HG03039 (cell line): ENCODE data around the gene GPS1.

Source experiments
- ATAC-seq: cut with Tn5 transposase; IDR thresholded peaks from one replicate; pipeline ENCODE4 v1.9.1; 2021; ENCODE audit warnings: mild to moderate bottlenecking, moderate library complexity; ENCODE audit not compliant: unreplicated experiment

Gene GPS1

DNA sequence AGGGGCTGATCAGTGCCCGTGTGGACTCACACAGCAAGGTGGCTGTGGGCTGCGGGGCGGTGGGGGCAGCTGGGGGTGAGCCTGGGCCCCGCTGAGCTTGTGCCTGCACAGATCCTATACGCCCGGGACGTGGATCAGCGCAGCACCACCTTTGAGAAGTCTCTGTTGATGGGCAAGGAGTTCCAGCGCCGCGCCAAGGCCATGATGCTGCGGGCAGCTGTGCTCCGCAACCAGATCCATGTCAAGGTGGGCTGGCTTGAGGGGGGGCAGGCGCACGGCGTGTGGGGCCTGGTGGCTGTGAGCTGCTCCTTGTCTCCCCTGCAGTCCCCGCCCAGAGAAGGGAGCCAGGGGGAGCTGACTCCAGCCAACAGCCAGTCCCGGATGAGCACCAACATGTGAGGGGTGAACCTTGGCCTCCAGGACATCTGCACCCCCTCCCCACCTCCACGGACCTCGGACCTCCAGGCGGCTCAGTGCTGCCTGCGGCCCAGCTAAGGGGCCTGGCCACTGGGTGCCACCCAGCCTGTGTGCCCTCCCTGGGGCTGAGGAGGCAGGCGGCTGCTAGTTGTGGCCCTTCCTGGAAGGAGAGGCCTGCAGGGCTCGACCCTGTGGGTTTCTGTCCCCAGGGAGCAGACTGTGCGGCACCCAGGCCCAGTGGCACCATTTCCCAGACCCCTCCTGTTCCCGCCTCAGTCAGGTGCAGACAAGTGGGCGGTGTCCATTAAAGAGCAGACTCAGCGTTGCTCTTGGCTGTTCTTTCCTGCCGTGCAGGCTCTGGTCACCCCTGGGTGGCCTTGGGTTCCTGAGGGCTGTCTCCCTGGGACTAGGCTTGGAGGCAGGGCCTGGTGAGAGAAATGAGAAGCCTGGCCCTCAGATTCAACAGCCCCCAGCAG is 5.3 kb downstream of the GPS1 start:
- ATAC-seq: no peak

GRCh38 chr17:82058230-82058854 is 6.6 kb downstream of the GPS1 start:
- ATAC-seq: no peak

GRCh38 chr17:82058855-82059249 is 7.2 kb downstream of the GPS1 start:
- no peak for ATAC-seq

DNA sequence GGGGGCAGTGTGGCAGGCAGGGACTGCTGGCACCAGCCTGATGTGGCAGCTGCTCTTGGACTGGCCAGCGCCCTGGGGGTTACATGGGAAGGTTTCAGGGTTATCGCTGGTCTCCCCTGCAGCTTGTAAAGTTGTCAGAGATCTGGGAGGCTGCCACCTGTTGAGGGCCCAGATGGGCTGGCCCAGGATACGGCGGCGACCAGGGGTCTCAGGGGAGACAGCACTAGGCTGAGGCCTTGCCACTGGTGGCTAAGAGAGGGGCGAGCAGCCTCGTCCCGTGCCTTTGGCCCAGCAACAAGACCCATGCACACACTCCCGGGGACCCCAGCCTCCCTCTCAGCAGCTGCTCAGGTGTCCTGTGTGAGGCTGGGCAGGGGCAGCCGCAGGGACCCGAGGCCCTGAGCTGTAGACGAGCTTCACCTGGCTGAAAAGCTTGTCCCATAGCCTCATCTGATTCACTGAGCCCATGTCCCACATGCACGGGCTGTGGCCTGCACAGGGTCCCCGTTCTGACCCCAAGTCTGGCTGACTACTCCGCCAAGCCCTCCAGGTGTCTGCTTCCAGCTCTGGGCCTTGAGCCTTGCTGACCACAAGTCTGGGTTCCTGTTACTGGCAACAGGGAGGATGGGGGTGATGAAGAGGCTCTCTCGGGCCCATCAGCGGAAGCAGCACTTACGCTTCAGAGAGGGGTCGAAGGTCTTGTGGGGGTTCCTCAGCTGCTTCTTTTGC is 7.7 kb downstream of the GPS1 start:
- no peak for ATAC-seq

DNA sequence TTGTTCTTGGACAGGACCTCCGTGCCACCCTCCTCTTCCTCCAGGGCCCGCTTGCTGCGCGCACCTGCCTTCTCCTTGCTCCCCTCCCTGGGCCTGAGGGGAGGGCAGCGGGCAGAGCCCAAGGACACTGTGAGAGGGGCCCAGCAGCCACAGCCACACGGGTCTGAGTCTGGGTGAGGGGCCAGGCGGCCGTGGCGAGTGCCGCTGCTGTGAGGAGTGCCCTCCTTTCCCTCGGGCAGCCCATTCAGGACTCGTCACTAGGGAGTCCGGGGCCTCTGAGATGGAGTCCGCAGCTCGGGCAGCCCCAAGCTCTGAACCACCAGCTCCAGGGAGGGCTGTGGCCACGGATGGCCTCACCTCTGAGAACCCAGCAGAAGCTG is 8.3 kb downstream of the GPS1 start:
- no peak for ATAC-seq

DNA sequence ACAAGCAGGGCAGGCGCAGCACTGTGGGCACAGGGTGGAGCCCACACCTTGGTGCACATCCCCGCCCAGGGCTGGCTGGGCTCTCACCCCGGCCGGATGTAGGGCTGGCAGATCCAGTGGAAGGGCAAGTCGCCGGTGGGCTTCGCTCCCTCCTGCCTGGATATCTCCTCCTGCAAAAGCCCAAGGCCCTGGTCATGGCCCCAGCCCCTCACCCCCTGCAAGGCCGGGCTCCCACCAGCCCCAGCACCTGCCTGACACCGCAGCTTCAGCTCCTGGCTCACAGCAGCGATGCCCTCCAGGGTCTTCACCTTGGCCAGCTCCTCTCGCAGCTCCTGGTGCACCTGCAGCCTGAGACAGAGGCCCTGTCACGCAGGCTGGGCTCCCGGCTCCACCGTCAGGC is 8.9 kb downstream of the GPS1 start:
- no peak for ATAC-seq

- ATAC-seq: no peak
These were observed 9.6 kb downstream of the GPS1 start for GRCh38 chr17:82061047-82061925.

- ATAC-seq: no peak
These were observed 10.6 kb downstream of the GPS1 start for GRCh38 chr17:82062076-82062983.

DNA sequence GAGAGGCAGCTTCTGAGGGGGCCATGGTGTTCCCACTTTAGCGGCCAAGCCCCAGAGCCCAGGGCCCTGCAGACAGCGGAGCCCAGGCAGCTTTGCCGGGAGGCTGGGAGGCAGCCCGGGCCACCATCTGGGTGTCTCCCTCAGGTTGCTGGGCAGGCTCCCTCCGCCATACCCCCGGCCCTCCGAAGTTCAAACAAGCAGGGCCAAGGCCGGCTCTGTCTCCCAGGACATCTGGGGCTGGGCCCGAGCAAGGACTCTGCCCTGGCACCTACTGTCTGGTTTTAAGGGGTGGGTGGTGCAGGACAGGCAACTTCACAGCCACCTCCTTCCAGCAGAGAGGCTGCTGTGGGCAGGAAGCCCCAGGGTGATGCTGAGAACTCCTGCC is 11.3 kb downstream of the GPS1 start:
- no peak for ATAC-seq

DNA sequence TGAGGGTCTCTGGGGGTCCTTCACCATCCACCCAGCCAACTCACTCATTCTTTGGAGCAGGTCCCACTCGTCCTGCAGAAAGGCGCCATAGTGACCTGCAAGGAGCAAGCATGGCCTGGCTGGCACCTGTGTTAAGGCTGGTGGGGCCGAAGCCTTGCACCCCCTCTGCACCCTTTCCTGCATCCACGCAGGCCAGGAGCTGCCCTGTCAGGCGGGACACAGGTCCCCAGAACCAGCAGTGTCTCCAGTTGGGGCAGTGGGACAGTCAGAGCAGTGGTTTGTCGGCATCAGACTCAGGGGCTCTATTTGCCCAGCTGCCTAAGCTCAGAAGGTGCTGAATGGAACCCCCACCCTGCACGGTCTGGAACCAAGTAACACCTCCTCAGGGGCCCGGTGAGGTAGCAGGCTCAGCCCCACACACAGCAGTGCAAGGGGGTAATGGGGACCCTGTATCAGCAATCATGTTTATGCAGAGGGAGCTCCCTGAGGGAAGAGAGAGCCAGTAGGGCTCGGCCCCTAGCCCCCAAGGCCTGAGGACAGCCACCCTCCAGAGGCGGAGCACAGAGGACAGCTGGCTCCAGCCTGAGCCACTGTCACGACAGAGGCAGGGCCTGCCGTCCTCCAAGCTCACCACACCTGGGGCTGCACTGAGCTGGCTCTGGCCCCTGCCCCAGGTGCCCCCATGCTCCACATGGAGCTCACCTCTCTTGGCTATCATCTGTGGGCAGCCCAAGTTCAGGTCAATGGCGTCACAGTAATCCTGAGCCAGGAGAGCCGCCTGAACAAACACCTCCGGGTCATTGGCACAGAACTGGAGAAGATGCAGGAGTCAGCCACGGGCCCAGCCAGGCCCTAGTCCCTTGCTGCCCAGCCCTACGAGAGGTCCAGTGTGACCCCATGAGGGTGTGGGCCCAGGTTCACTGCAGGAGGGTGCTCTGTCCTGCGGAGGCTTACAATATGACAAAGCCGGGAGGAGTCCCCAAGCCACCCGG is 12.0 kb downstream of the GPS1 start:
- no peak for ATAC-seq

DNA sequence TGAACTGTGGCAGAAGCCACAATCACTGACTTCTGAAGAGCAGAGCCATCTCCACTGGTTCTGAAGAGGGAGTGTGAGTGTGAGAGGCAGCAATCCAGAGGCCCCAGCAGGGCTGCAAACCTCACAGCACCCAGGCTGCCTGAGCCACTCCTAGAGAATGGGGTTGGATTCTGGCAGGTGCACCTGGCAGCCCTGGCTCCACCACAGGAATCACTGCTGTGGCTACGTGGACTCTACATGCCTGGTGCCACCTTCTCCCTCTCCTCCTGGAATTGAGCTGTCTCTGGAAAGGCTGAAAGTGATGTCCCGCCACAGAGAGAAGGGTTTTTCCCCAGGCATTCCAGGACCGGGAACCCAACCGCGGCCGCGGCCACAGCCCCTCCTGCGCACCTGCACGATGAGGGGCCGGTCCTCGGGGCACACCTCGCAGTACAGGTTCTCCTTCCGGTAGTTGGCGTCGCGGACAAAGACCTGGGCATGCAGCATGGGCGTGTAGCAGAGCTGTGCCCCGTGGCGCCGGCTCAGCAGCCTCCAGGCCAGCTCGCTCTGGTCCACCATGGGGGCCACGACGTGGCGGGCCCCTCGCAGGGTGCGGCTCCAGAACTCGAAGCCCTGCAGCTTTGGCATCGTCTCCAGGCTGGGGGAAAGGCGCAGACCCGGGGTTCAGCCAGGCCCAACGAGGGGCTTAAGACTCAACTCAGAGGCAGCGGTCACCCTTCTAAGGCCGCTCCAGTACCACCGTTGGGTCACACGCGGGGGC is 12.9 kb downstream of the GPS1 start:
- no peak for ATAC-seq

- ATAC-seq: no peak
These were observed 13.5 kb downstream of the GPS1 start for GRCh38 chr17:82065193-82065637.

DNA sequence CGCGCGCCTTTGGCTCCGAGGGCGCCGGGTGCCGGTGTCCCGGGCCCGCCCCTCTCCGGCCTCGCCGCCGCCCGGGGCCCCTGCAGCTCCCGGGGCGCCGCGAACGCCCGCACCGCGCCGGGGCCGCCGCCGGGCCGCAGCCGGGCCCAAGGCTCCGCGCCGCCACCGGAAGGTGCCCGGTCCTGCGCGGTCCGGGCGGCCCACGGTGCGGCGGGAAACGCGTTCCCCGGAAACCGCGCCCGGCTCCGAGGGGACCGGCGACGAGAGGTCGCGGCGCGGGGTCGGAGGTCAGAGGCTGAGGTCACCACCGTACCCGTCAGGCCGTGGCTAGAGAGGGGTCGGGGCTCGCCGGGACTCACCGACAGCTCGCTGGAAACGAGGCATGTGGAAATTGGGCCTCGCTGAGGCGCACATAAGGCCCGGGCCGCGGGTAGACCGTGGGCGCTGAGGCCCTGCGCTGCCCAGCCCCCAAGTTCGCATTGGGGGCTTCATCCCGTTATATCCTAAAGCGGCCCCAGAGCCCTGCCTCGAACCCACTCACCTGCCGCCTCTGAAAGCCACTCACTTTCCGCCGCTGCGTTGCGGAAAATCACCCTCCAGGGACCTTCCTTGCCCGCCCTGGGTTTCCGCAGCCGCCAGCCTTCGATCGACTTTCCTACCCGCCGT is 14.1 kb downstream of the GPS1 start, which contains the start of gene DUS1L:
TSS of gene DUS1L (minus strand) at position 167 of the 666 bp plus-strand sequence. CDS start 745 bp downstream, outside the sequence.
- ATAC-seq: no peak

GRCh38 chr17:82070611-82071010 is 18.9 kb downstream of the GPS1 start:
- ATAC-seq: no peak

- ATAC-seq: no peak
These were observed 21.1 kb downstream of the GPS1 start for GRCh38 chr17:82072827-82073226.

DNA sequence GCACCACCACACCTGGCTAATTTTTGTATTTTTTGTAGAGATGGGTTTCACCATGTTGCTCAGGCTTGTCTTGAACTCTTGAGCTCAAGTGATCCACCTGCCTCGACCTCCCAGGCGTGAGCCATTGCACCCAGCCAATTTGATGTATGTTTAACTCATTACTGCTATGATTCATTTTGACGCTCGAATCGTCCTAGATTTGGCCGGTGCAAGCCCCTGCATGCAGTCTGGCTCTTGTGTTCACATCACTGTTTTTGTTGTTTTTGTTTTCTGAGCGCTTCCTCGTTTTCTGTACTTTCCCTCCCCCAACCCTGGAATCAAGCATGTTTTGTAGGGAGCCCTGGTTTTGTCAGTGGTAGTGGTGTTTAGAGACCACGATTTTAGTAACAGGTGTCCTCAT is 21.7 kb downstream of the GPS1 start:
- no peak for ATAC-seq
